K562 (cell line): Measurements from ENCODE around the gene HRAS. TPM values are rescaled to one million over a fixed set of nuclear protein-coding genes. Genes with fewer than 3 reads are reported as not detected.

Source experiments
- BHLHE40 ChIP-seq: IDR thresholded peaks from 2 replicates; pipeline ENCODE4 v1.6.1; 2011; ENCODE audit warnings: low read length, improper control_type of control experiment
- CBX1 ChIP-seq: sonication (generic); IDR thresholded peaks from 2 replicates; pipeline ENCODE4 v1.6.1; 2016; ENCODE audit warnings: antibody characterized with exemption, low read depth, mild to moderate bottlenecking
- CEBPZ ChIP-seq: fragments of 150-350 bp; IDR thresholded peaks from 2 replicates; pipeline ENCODE4 v1.6.1; 2014; ENCODE audit warnings: low read depth, mild to moderate bottlenecking, low read length, borderline replicate concordance
- FOXK1 ChIP-seq: sonication (generic); formaldehyde crosslinking; IDR thresholded peaks from 2 replicates; pipeline ENCODE4 v1.8.0; 2022; ENCODE audit warnings: missing genetic modification reagents, mild to moderate bottlenecking, borderline replicate concordance
- JUND ChIP-seq, 2 experiments: IDR thresholded peaks; 2 replicates in 1 of 2; 3 replicates in 1 of 2; pipeline ENCODE4 v1.6.1; 2011; ENCODE audit warnings: borderline replicate concordance in 2 of 2, low read depth in 2 of 2, low read length in 2 of 2, improper control_type of control experiment in 1 of 2, missing biosample characterization in 1 of 2, missing genetic modification characterization in 1 of 2, missing genetic modification reagents in 1 of 2
- NR4A1 ChIP-seq, 2 experiments: fragments of 250-450 bp in 1 of 2; fragments of 450-650 bp in 1 of 2; sonication (Bioruptor Pico) in 1 of 2; IDR thresholded peaks; 2 replicates each; pipeline versions ENCODE4 v1.4.0 to v1.6.1; 2016 to 2020; ENCODE audit warnings: mild to moderate bottlenecking in 2 of 2, missing compliant biosample characterization in 1 of 2, missing genetic modification characterization in 1 of 2, moderate library complexity in 1 of 2
- POU5F1 ChIP-seq: fragments of 150-350 bp; IDR thresholded peaks from 2 replicates; pipeline ENCODE4 v1.6.1; 2014; ENCODE audit warnings: borderline replicate concordance, low read length, low read depth, mild to moderate bottlenecking; ENCODE audit not compliant: partially characterized antibody
- RCOR1 ChIP-seq, 2 experiments: IDR thresholded peaks; 2 replicates each; pipeline ENCODE4 v1.6.1; 2012; ENCODE audit warnings: low read depth in 2 of 2, low read length in 2 of 2, borderline replicate concordance in 1 of 2, improper control_type of control experiment in 1 of 2
- RNF2 ChIP-seq: sonication (generic); IDR thresholded peaks from 2 replicates; pipeline ENCODE4 v1.6.1; 2016
- SMARCA4 ChIP-seq: fragments of 450-650 bp; IDR thresholded peaks from 2 replicates; pipeline ENCODE4 v1.6.1; 2016
- SRF ChIP-seq, 2 experiments: fragments of 250-450, 450-650 bp in 1 of 2; sonication (Bioruptor Pico) in 1 of 2; sonication (generic) in 1 of 2; formaldehyde crosslinking; IDR thresholded peaks; 2 replicates each; pipeline versions ENCODE4 v1.5.0 to v1.5.1; 2020 to 2022; ENCODE audit warnings: mild to moderate bottlenecking in 1 of 2, missing genetic modification reagents in 1 of 2
- STAG1 ChIP-seq: sonication (generic); formaldehyde crosslinking; IDR thresholded peaks from 2 replicates; pipeline ENCODE4 v1.5.0; 2020; ENCODE audit warnings: missing genetic modification reagents, borderline replicate concordance
- TARDBP ChIP-seq: fragments of 450-650 bp; IDR thresholded peaks from 2 replicates; pipeline ENCODE4 v1.6.1; 2016
- VEZF1 ChIP-seq: fragments of 200-800 bp; sonication (Bioruptor generic); IDR thresholded peaks from 2 replicates; pipeline ENCODE4 v1.6.1; 2017; ENCODE audit warnings: missing genetic modification characterization, missing compliant biosample characterization
- ZBTB7A ChIP-seq: IDR thresholded peaks from 2 replicates; pipeline ENCODE4 v1.6.1; 2011; ENCODE audit warnings: low read depth, mild to moderate bottlenecking, low read length, moderate library complexity, borderline replicate concordance; ENCODE audit not compliant: control insufficient read depth
- ZNF212 ChIP-seq: fragments of 450-650 bp; formaldehyde crosslinking; IDR thresholded peaks from 2 replicates; pipeline ENCODE4 v1.4.0; 2020; ENCODE audit warnings: mild to moderate bottlenecking
- ZNF316 ChIP-seq: fragments of 450-650 bp; IDR thresholded peaks from 2 replicates; pipeline ENCODE4 v1.6.1; 2016
- ZNF699 ChIP-seq: fragments of 250-450 bp; sonication (Bioruptor Pico); IDR thresholded peaks from 2 replicates; pipeline ENCODE4 v1.8.0; 2021; ENCODE audit warnings: mild to moderate bottlenecking, moderate library complexity; ENCODE audit not compliant: insufficient replicate concordance
- ZNF830 ChIP-seq: fragments of 250-450 bp; sonication (Bioruptor Pico); IDR thresholded peaks from 2 replicates; pipeline ENCODE4 v1.5.0; 2021; ENCODE audit warnings: mild to moderate bottlenecking
- polyA plus RNA-seq, 8 experiments: library from polyadenylated mRNA; depleted of rRNA in 4 of 8; stranded (reverse) in 5 of 8; unstranded in 3 of 8; fragments of >200 nt; fragmentation: Nextera tagmentation in 2 of 8; fragmentation: Illumina TruSeq in 1 of 8; extraction: Ambion mirVana in 2 of 8; extraction: Trizol in 1 of 8; gene quantifications; 2 replicates each; pipeline versions ENCODE4 v1.2.1 to v1.2.3, GENCODE V29; 2011 to 2014; ENCODE audit warnings: inconsistent platforms in 1 of 8, missing spikeins in 1 of 8
- total RNA-seq, 7 experiments: library from RNA; depleted of rRNA in 6 of 7; stranded (reverse); fragments of >200 nt in 6 of 7; fragmentation: Illumina TruSeq in 2 of 7; extraction: Trizol in 2 of 7; gene quantifications; 2 replicates each; pipeline versions ENCODE4 v1.2.1 to v1.2.3, GENCODE V29; 2011 to 2021; ENCODE audit warnings: low replicate concordance in 1 of 7
- TF ChIP-seq, protein P1 (sequence below): sonication (generic); formaldehyde crosslinking; IDR thresholded peaks from 2 replicates; pipeline ENCODE4 v1.8.1; 2023; ENCODE audit warnings: mild to moderate bottlenecking, missing genetic modification reagents

HRAS gene
- total and polyA plus RNA-seq, 9 of the 15 experiments (the other 6 are each of a cell fraction or from before 2014, with no cell fraction given): 2.8 to 73.5 (median 29.6) TPM

DNA sequence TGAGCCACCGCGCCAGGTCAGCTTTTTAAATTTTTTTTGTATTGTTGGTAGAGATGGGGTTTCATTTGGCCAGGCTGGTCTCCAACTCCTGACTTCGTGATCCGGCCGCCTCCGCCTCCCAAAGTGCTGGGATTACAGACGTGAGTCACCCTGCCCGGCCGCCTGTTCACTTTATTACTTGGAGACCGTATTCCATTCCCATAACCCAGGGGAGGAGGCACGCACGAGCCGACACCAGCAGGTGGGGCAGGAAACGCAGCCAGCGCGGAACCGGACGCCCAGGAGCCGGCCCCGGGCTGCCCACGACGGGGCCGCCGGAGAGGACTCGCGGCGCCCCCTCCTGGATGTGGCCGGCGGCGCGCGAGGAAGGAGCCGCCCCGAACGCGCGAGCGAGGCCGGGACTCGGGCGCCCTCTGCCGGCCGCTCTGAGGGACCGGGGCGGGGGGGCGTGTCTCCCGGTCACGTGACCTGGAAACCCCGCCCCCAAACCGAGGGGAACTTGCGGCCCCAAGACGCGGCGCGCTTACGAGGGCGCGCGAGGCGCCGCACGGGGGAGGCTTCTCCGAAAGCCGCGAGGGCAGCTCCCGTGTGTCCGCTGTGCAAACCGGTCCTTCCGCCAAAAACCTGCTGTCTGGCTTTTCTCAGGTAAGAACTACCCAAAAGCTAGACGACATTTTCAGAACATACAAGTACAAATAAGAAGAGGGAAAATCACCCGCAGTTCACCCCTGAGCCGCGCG lies 16.7 kb downstream of the HRAS start (continued):
- TF ChIP-seq CEBPZ (no peak), ZNF830 (CRISPR knock-in tag) (no peak), CBX1 (peak; percentile 87; the same call in 1 of the 2 replicates), RCOR1 (IDR thresholded peaks at IDR 0.05; ENCODE audit: borderline replicate concordance in 1 of 2, low read depth in 2 of 2, low read length in 2 of 2) (peak in 1 of 2 experiments; percentile 58; a peak in 1 of 4 replicates), BHLHE40 (peak; percentile 86), FOXK1 (CRISPR knock-in tag) (no peak), ZBTB7A (peak; percentile 62; the same call in 1 of the 2 replicates), ZNF699 (CRISPR knock-in tag) (no peak), NR4A1 (CRISPR knock-in tag; IDR thresholded peaks at IDR 0.05) (0 out of 2 replicates have a peak, but pooled peaks have one; percentile 14), NR4A1 (tag; IDR thresholded peaks at IDR 0.05) (peak; percentile 69; the same call in 1 of the 2 replicates), ZNF316 (peak; percentile 49), JUND (IDR thresholded peaks at IDR 0.05; ENCODE audit: borderline replicate concordance, low read depth, low read length) (peak; percentile 8), JUND (tag; IDR thresholded peaks at IDR 0.05; ENCODE audit: borderline replicate concordance, low read depth, low read length) (no peak), STAG1 (CRISPR knock-in tag) (peak; percentile 91), SRF (CRISPR knock-in tag; IDR thresholded peaks at IDR 0.05) (peak in 1 of 2 experiments; percentile 53; a peak in 1 of 4 replicates), RNF2 (peak; percentile 89), VEZF1 (CRISPR knock-in tag) (peak; percentile 88), TARDBP (peak; percentile 97), POU5F1 (no peak), SMARCA4 (no peak), ZNF212 (CRISPR knock-in tag) (no peak)
- TF ChIP-seq, protein P1, sequence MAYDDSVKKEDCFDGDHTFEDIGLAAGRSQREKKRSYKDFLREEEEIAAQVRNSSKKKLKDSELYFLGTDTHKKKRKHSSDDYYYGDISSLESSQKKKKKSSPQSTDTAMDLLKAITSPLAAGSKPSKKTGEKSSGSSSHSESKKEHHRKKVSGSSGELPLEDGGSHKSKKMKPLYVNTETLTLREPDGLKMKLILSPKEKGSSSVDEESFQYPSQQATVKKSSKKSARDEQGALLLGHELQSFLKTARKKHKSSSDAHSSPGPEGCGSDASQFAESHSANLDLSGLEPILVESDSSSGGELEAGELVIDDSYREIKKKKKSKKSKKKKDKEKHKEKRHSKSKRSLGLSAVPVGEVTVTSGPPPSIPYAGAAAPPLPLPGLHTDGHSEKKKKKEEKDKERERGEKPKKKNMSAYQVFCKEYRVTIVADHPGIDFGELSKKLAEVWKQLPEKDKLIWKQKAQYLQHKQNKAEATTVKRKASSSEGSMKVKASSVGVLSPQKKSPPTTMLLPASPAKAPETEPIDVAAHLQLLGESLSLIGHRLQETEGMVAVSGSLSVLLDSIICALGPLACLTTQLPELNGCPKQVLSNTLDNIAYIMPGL (CRISPR knock-in tag): peak; percentile 78; the same call in 1 of the 2 replicates
